ENCODE results near the gene OSBPL9.
"Not testable (repeated sequence)": the region's sequence is repeated elsewhere in the genome, so short reads cannot be mapped to it uniquely, and the experiment has no call there.

The OSBPL9 gene

GRCh38 chr1:51814513-51814912, 197.6 kb downstream of the OSBPL9 start:
- no peak overlapping the region for H3K4me3 ChIP-seq (ENCODE audit: low read length)
- DNase-seq (ENCODE audit: low read depth, low spot score) = no peak

- DNase-seq (ENCODE audit: low read depth, low spot score) = no peak
- no peak overlapping the region for H3K4me3 ChIP-seq (ENCODE audit: low read length)
Observed at GRCh38 chr1:51818487-51818886, 201.6 kb downstream of the OSBPL9 start.

GRCh38 chr1:51819021-51819420, 202.1 kb downstream of the OSBPL9 start:
- DNase-seq (ENCODE audit: low read depth, low spot score) = not testable (repeated sequence)

GRCh38 chr1:51819810-51820209, 202.9 kb downstream of the OSBPL9 start:
- DNase-seq (ENCODE audit: low read depth, low spot score) = no peak

More at GRCh38 chr1:51819021-51819420, 202.1 kb downstream of the OSBPL9 start:
- not testable (repeated sequence) for H3K4me3 ChIP-seq (ENCODE audit: low read length)

GRCh38 chr1:51829058-51829457, 212.2 kb downstream of the OSBPL9 start:
- DNase-seq (ENCODE audit: low read depth, low spot score) = no peak
- H3K4me3 ChIP-seq (ENCODE audit: low read length) = no peak overlapping the region

More at GRCh38 chr1:51819810-51820209, 202.9 kb downstream of the OSBPL9 start:
- no peak overlapping the region for H3K4me3 ChIP-seq (ENCODE audit: low read length)

- no peak overlapping the region for H3K4me3 ChIP-seq (ENCODE audit: low read length)
- no peak for DNase-seq (ENCODE audit: low read depth, low spot score)
Observed at GRCh38 chr1:51833700-51834099, 216.8 kb downstream of the OSBPL9 start.

- H3K4me3 ChIP-seq (ENCODE audit: low read length) = no peak overlapping the region
- no peak for DNase-seq (ENCODE audit: low read depth, low spot score)
Observed at GRCh38 chr1:51837243-51837642, 220.4 kb downstream of the OSBPL9 start.
